ENCODE measurements around the gene ABHD4. TPM values are rescaled to one million over a fixed set of nuclear protein-coding genes. Genes with fewer than 3 reads are reported as not detected.

ABHD4 gene
- total and polyA plus RNA-seq, 11 donors, result 10.4 to 35.5 (median 24.3) TPM

- TF ChIP-seq CTCF (IDR thresholded peaks at IDR 0.05), result no peak
- no peak for TF ChIP-seq POLR2A (IDR thresholded peaks at IDR 0.05)
- Histone ChIP-seq H3K4me1 (peaks cover 0 to 94% (median 25%) of the 10 kb centered on the region in 12 donors), H3K36me3 (peaks cover 0 to 43% (median 25%) of the 10 kb centered on the region in 9 donors), H3K27ac (peak overlapping the region in 2 of 12 donors; percentile 19 to 83), H3K4me3 (no peak overlapping the region), H3K9me3 (no peaks in the 10 kb centered on the region), H3K27me3 (no peaks in the 10 kb centered on the region)
- DNase-seq (no peak), ATAC-seq (peak in 1 of 4 donors; percentile 23)
- intact Hi-C loops (cut with DNase I), result loop anchor here in 4 of 10 donors (5.0 to 10.0 kb wide), 4 partner anchors 153 to 293 kb away; partner anchors contain the start of gene MRPL52 (in 2 of the 4)
- 73 to 82% (median 78%) methylated on average over 11 of the region's 11 CpGs for WGBS, 4 donors
Observed at GRCh38 chr14:22561661-22562579, 36.2 kb upstream of the ABHD4 start.

- intact Hi-C loops (cut with DNase I), result loop anchor here in 4 of 10 donors (5.0 to 10.0 kb wide), 4 partner anchors 151 to 291 kb away; partner anchors contain the start of gene MRPL52 (in 2 of the 4)
- Histone ChIP-seq H3K27ac (peak overlapping the region in 6 of 12 donors; percentile 16 to 83 (median 35)), H3K9me3 (no peaks in the 10 kb centered on the region), H3K4me1 (peaks cover 0 to 98% (median 12%) of the 10 kb centered on the region in 12 donors), H3K27me3 (no peaks in the 10 kb centered on the region), H3K36me3 (peaks cover 0 to 54% (median 30%) of the 10 kb centered on the region in 9 donors), H3K4me3 (no peak overlapping the region)
- TF ChIP-seq CTCF (IDR thresholded peaks at IDR 0.05) (no peak), POLR2A (IDR thresholded peaks at IDR 0.05) (no peak)
- ATAC-seq, result peak in 1 of 4 donors; percentile 61
- WGBS, 4 donors, result 41 to 56% (median 51%) methylated on average over 5 of the region's 5 CpGs
- DNase-seq, result no peak
Observed at GRCh38 chr14:22563987-22564386, 34.1 kb upstream of the ABHD4 start.

- H3K27me3 ChIP-seq, result no peaks in the 10 kb centered on the region
- no peak for DNase-seq
- peaks cover 0 to 59% (median 35%) of the 10 kb centered on the region in 9 donors for H3K36me3 ChIP-seq
- ATAC-seq, result no peak
- no peaks in the 10 kb centered on the region for H3K9me3 ChIP-seq
- 87 to 90% (median 88%) methylated on average over 1 of the region's 1 CpG for WGBS, 4 donors
- H3K4me3 ChIP-seq, result no peak overlapping the region
- intact Hi-C loops (cut with DNase I), result loop anchor here in 4 of 10 donors (5.0 to 10.0 kb wide), 4 partner anchors 150 to 290 kb away; partner anchors contain the start of gene MRPL52 (in 2 of the 4)
- H3K27ac ChIP-seq, result peak overlapping the region in 6 of 12 donors; percentile 11 to 83 (median 38)
- H3K4me1 ChIP-seq, result peaks cover 0 to 96% (median 8%) of the 10 kb centered on the region in 12 donors
- TF ChIP-seq POLR2A (IDR thresholded peaks at IDR 0.05), result no peak
- TF ChIP-seq CTCF (IDR thresholded peaks at IDR 0.05), result no peak
Observed at GRCh38 chr14:22564463-22564862, 33.6 kb upstream of the ABHD4 start.
